ENCODE measurements around the gene EHD2.
"Not testable (repeated sequence)": the region's sequence is repeated elsewhere in the genome, so short reads cannot be mapped to it uniquely, and the experiment has no call there.

The EHD2 gene

GRCh38 chr19:47713046-47714021 lies at the start of gene EHD2:
Gene EHD2, plus strand, starts transcription at chr19:47713422. Its CDS starts 3,191 bp downstream, at chr19:47716613.
- peak; percentile 69 for DNase-seq (ENCODE audit: low spot score)

GRCh38 chr19:47663435-47663910 lies 49.7 kb upstream of the EHD2 start:
- no peak for DNase-seq (ENCODE audit: low spot score)

GRCh38 chr19:47663911-47664771 lies 49.1 kb upstream of the EHD2 start:
- no peak for DNase-seq (ENCODE audit: low spot score)

- DNase-seq (ENCODE audit: low spot score), result not testable (repeated sequence)
These were observed 44.7 kb upstream of the EHD2 start for GRCh38 chr19:47668556-47668955.

- DNase-seq (ENCODE audit: low spot score), result no peak
These were observed 42.5 kb upstream of the EHD2 start for GRCh38 chr19:47670736-47671135.

- DNase-seq (ENCODE audit: low spot score), result no peak
These were observed 41.7 kb upstream of the EHD2 start for GRCh38 chr19:47671499-47671898.

GRCh38 chr19:47673426-47673825 lies 39.8 kb upstream of the EHD2 start:
- no peak for DNase-seq (ENCODE audit: low spot score)

GRCh38 chr19:47674548-47674947 lies 38.7 kb upstream of the EHD2 start:
- no peak for DNase-seq (ENCODE audit: low spot score)

- DNase-seq (ENCODE audit: low spot score), result no peak
These were observed 38.0 kb upstream of the EHD2 start for GRCh38 chr19:47675271-47675670.

GRCh38 chr19:47675859-47676258 lies 37.4 kb upstream of the EHD2 start:
- no peak for DNase-seq (ENCODE audit: low spot score)

GRCh38 chr19:47676811-47677210 lies 36.4 kb upstream of the EHD2 start:
- DNase-seq (ENCODE audit: low spot score), result no peak

GRCh38 chr19:47679251-47679900 lies 33.8 kb upstream of the EHD2 start:
- no peak for DNase-seq (ENCODE audit: low spot score)

GRCh38 chr19:47679922-47680857 lies 33.0 kb upstream of the EHD2 start:
- DNase-seq (ENCODE audit: low spot score), result no peak

GRCh38 chr19:47680858-47681332 lies 32.3 kb upstream of the EHD2 start:
- DNase-seq (ENCODE audit: low spot score), result no peak

GRCh38 chr19:47681388-47681787 lies 31.8 kb upstream of the EHD2 start:
- no peak for DNase-seq (ENCODE audit: low spot score)

GRCh38 chr19:47681936-47682335 lies 31.3 kb upstream of the EHD2 start:
- no peak for DNase-seq (ENCODE audit: low spot score)

- no peak for DNase-seq (ENCODE audit: low spot score)
These were observed 30.3 kb upstream of the EHD2 start for GRCh38 chr19:47682939-47683338.

- no peak for DNase-seq (ENCODE audit: low spot score)
These were observed 26.4 kb upstream of the EHD2 start for GRCh38 chr19:47686679-47687450.

- DNase-seq (ENCODE audit: low spot score), result no peak
These were observed 25.3 kb upstream of the EHD2 start for GRCh38 chr19:47687906-47688305.

- DNase-seq (ENCODE audit: low spot score), result no peak
These were observed 22.1 kb upstream of the EHD2 start for GRCh38 chr19:47691090-47691489.

Data from ecto neural progenitor cell (in vitro differentiated cells).